ENCODE results near the gene METTL22.

DNA sequence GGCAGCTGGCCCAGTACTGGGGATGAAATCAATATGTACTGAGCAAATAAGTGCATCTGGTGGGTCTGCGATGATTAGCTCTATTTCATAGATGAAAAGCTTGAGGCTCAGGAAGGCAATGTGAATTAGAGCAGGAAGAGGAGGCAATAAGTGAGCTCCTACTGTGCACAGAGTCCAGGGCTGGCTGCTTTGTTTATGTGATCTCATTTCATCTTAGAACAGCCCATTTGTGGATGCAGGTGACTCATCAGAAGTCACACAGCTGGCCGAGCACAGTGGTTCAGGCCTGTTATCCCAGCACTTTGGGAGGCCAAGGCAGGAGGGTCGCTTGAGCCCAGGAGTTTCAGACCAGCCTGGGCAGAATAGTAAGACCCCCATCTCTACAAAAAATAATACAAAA, 38.3 kb upstream of the METTL22 start:
- TF ChIP-seq, protein P1, sequence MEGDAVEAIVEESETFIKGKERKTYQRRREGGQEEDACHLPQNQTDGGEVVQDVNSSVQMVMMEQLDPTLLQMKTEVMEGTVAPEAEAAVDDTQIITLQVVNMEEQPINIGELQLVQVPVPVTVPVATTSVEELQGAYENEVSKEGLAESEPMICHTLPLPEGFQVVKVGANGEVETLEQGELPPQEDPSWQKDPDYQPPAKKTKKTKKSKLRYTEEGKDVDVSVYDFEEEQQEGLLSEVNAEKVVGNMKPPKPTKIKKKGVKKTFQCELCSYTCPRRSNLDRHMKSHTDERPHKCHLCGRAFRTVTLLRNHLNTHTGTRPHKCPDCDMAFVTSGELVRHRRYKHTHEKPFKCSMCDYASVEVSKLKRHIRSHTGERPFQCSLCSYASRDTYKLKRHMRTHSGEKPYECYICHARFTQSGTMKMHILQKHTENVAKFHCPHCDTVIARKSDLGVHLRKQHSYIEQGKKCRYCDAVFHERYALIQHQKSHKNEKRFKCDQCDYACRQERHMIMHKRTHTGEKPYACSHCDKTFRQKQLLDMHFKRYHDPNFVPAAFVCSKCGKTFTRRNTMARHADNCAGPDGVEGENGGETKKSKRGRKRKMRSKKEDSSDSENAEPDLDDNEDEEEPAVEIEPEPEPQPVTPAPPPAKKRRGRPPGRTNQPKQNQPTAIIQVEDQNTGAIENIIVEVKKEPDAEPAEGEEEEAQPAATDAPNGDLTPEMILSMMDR (IDR thresholded peaks at IDR 0.05): no peak
- TF ChIP-seq ZFX (IDR thresholded peaks at IDR 0.05; ENCODE audit: borderline replicate concordance): no peak

Measured in 22Rv1 (cell line).